Lower leg skin (tissue), 3 donors: ENCODE data around the gene RTTN.

ENCODE experiments used
- POLR2A ChIP-seq, 2 donors: fragments of 450-650 bp; IDR thresholded peaks; one replicate each; pipeline ENCODE4 v1.6.1; 2016 to 2017; ENCODE audit warnings: antibody characterized with exemption in 2 of 2, mild to moderate bottlenecking in 1 of 2, moderate library complexity in 1 of 2
- TF ChIP-seq, protein P1 (sequence below), 3 donors: fragments of 450-650 bp; IDR thresholded peaks; one replicate each; pipeline ENCODE4 v1.5.1; 2016; ENCODE audit warnings: antibody characterized with exemption in 3 of 3, mild to moderate bottlenecking in 3 of 3, moderate library complexity in 2 of 3

DNA sequence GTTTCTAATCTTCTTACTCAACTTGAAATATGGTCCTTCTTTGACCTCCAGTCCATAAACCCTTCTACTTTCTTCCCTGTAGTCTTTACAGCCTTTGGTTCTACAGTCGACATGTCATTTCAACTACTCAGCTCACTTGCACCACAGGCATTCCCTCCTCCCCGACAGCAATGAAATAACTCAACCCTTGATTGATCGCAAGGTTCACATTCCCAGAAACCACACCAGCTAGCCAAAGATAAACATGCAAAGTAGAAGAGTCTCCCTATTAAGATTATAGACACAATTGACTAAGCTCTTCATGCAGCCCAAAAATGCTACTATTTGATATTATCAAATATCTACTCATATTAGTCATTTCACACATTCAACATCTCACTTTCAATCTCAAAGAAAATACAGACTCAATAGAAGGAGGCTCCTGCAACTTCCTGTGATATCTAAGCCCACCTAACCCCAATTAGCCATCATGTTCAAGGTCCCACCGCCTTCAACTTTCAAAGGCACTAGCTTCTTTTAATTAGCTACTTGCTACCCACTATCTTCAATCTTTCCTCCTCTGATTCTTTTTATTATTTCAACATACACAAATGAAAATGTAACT lies 50.8 kb downstream of the RTTN start:
- TF ChIP-seq POLR2A (IDR thresholded peaks at IDR 0.05): no peak
- TF ChIP-seq, protein P1, sequence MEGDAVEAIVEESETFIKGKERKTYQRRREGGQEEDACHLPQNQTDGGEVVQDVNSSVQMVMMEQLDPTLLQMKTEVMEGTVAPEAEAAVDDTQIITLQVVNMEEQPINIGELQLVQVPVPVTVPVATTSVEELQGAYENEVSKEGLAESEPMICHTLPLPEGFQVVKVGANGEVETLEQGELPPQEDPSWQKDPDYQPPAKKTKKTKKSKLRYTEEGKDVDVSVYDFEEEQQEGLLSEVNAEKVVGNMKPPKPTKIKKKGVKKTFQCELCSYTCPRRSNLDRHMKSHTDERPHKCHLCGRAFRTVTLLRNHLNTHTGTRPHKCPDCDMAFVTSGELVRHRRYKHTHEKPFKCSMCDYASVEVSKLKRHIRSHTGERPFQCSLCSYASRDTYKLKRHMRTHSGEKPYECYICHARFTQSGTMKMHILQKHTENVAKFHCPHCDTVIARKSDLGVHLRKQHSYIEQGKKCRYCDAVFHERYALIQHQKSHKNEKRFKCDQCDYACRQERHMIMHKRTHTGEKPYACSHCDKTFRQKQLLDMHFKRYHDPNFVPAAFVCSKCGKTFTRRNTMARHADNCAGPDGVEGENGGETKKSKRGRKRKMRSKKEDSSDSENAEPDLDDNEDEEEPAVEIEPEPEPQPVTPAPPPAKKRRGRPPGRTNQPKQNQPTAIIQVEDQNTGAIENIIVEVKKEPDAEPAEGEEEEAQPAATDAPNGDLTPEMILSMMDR (IDR thresholded peaks at IDR 0.05): no peak
